Parathyroid adenoma (tissue), 2 donors: ENCODE results near the gene GABPB2.
A peak's percentile ranks its signal among the peaks of the same experiment; 100 is the strongest.

ENCODE experiments used
- H2AFZ ChIP-seq: fragments of 300-600 bp; sonication (generic); one replicate; pipeline ENCODE4 v1.7.0; 2017; ENCODE audit warnings: antibody characterized with exemption, mild to moderate bottlenecking
- H3K27ac ChIP-seq: fragments of 300-600 bp; sonication (generic); one replicate; pipeline ENCODE4 v1.7.0; 2017
- H3K27me3 ChIP-seq: fragments of 300-600 bp; sonication (generic); one replicate; pipeline ENCODE4 v1.7.0; 2017; ENCODE audit warnings: low read length; ENCODE audit not compliant: control insufficient read depth, insufficient read depth
- H3K36me3 ChIP-seq: fragments of 300-600 bp; sonication (generic); one replicate; pipeline ENCODE4 v1.7.0; 2017; ENCODE audit warnings: low read length; ENCODE audit not compliant: control insufficient read depth, insufficient read depth
- H3K4me1 ChIP-seq: fragments of 300-600 bp; sonication (generic); one replicate; pipeline ENCODE4 v1.7.0; 2017; ENCODE audit warnings: control low read depth
- H3K4me2 ChIP-seq: fragments of 300-600 bp; sonication (generic); one replicate; pipeline ENCODE4 v1.7.0; 2017; ENCODE audit warnings: low read length
- H3K4me3 ChIP-seq: fragments of 300-600 bp; sonication (generic); one replicate; pipeline ENCODE4 v1.7.0; 2017; ENCODE audit warnings: low read depth, low read length
- H3K79me2 ChIP-seq: fragments of 300-600 bp; sonication (generic); one replicate; pipeline ENCODE4 v1.7.0; 2017; ENCODE audit warnings: control low read depth
- H3K9ac ChIP-seq: fragments of 300-600 bp; sonication (generic); one replicate; pipeline ENCODE4 v1.7.0; 2017; ENCODE audit warnings: mild to moderate bottlenecking
- H3K9me3 ChIP-seq: fragments of 300-600 bp; sonication (generic); one replicate; pipeline ENCODE4 v1.7.0; 2017; ENCODE audit warnings: low read length; ENCODE audit not compliant: control insufficient read depth
- TF ChIP-seq, protein P1 (sequence below): fragments of 300-600 bp; sonication (generic); IDR thresholded peaks from one replicate; pipeline ENCODE4 v1.7.0; 2017; ENCODE audit warnings: antibody characterized with exemption, mild to moderate bottlenecking
- donor health status: primary hyperparathyroidism.

Gene GABPB2

DNA sequence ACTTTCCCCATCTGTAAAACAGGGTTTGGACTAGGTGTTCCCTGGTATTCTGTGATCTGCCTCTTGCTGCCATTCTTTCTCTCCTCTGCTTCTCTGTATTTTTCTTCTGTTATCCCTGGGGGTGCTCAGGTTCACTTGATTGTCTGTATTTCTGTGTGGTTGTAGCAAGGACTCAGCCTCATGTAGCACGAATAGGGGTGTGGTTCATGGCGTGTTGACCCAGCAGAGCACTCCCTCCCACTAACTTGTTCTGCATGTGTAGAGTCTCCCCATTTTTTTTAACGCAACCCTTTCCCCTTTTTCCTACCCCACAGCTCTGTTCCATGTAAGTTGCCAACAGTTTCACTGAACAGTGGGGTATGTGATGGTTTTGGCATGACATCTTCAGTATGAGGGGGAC is 35.4 kb upstream of the GABPB2 start:
- H3K9ac ChIP-seq, result no peak overlapping the region
- H3K79me2 ChIP-seq, result no peaks in the 10 kb centered on the region
- no peak overlapping the region for H3K4me2 ChIP-seq
- H3K4me3 ChIP-seq, result no peak overlapping the region
- H3K4me1 ChIP-seq, result no peaks in the 10 kb centered on the region
- H3K27ac ChIP-seq, result no peak overlapping the region
- no peaks in the 10 kb centered on the region for H3K27me3 ChIP-seq
- no peaks in the 10 kb centered on the region for H3K36me3 ChIP-seq
- TF ChIP-seq, protein P1, sequence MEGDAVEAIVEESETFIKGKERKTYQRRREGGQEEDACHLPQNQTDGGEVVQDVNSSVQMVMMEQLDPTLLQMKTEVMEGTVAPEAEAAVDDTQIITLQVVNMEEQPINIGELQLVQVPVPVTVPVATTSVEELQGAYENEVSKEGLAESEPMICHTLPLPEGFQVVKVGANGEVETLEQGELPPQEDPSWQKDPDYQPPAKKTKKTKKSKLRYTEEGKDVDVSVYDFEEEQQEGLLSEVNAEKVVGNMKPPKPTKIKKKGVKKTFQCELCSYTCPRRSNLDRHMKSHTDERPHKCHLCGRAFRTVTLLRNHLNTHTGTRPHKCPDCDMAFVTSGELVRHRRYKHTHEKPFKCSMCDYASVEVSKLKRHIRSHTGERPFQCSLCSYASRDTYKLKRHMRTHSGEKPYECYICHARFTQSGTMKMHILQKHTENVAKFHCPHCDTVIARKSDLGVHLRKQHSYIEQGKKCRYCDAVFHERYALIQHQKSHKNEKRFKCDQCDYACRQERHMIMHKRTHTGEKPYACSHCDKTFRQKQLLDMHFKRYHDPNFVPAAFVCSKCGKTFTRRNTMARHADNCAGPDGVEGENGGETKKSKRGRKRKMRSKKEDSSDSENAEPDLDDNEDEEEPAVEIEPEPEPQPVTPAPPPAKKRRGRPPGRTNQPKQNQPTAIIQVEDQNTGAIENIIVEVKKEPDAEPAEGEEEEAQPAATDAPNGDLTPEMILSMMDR, result no peak
- H2AFZ ChIP-seq, result no peak overlapping the region
- H3K9me3 ChIP-seq, result no peaks in the 10 kb centered on the region

DNA sequence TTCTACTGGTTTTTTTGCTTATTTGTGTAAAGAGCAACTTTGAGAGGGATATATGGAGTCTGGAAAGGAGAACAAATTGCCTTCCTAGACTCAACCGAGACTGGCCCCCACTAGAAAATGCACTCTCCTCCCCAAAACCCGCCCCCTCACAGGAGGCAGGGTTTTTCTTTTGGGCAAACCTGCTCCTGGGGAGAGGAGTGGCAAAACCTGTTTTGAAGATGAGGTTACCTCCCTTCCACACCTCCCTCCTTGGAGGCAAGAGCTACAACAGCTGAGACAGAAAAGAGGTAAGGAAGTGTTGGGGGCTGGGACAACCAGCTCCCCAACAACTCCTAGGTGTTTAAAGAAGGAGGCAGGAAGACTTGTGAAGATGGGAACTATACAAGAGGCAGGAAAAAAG is 34.2 kb upstream of the GABPB2 start, which contains the start of gene BNIPL:
Gene BNIPL, plus strand, starts transcription at position 231 of the 400 bp plus-strand sequence. Its CDS starts 140 bp downstream, at position 371.
- H3K27me3 ChIP-seq, result no peaks in the 10 kb centered on the region
- no peak within 1 kb of the TSS for H2AFZ ChIP-seq
- H3K79me2 ChIP-seq, result no peaks in the 10 kb centered on the region
- no peaks in the 10 kb centered on the region for H3K9me3 ChIP-seq
- TF ChIP-seq, protein P1, result no peak
- H3K9ac ChIP-seq, result no peak within 1 kb of the TSS
- peak within 1 kb of the TSS; percentile 45 for H3K4me3 ChIP-seq
- H3K4me2 ChIP-seq, result peak within 1 kb of the TSS; percentile 66
- H3K36me3 ChIP-seq, result no peaks in the 10 kb centered on the region
- no peaks in the 10 kb centered on the region for H3K4me1 ChIP-seq
- H3K27ac ChIP-seq, result no peak within 1 kb of the TSS

DNA sequence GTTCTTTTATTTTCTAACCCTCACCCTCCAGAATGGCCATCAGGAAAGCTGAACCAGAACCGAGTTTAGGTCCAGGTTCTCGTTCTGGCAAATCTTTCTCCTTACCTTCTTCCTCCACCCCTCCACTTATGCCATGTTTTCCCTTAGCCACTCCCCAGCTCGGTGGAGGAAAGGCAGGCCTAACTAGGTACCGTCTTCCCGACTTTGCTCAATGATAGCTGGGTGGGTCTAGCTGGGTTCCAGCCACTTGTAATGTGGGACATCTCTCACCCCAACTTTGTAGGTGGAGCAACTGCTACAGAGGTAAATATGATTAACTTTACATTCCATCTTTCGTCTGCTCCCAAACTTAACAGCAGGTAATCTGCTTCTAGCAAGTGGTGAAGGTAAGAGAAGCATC is 33.5 kb upstream of the GABPB2 start:
- TF ChIP-seq, protein P1, result no peak
- Histone ChIP-seq H3K9me3 (no peaks in the 10 kb centered on the region), H3K27ac (no peak overlapping the region)

DNA sequence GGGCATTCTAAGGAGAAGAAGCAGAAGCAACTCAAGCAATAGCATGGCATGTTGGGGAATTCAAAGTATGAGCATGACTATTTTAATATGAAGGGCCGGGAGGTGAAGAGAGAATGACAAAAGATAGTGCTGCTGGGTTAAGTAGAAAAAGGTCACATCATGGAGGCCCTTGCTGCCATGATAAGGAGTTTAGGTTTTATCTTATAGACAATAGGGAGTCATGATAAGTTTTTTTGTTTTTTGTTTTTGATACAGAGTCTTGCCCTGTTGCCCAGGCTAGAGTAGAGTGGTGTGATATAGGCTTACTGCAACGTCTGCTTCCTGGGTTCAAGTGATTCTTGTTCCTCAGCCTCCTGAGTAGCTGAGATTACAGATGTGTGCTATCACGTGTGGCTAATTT is 31.0 kb upstream of the GABPB2 start:
- no peaks in the 10 kb centered on the region for H3K27me3 ChIP-seq
- no peak overlapping the region for H3K9ac ChIP-seq
- H3K27ac ChIP-seq, result no peak overlapping the region
- no peak overlapping the region for H2AFZ ChIP-seq
- H3K4me1 ChIP-seq, result no peaks in the 10 kb centered on the region
- no peaks in the 10 kb centered on the region for H3K9me3 ChIP-seq
- no peak overlapping the region for H3K4me3 ChIP-seq
- no peak overlapping the region for H3K4me2 ChIP-seq
- no peaks in the 10 kb centered on the region for H3K79me2 ChIP-seq
- TF ChIP-seq, protein P1, result no peak
- no peaks in the 10 kb centered on the region for H3K36me3 ChIP-seq

More for the DNA sequence above, 33.5 kb upstream of the GABPB2 start:
- Histone ChIP-seq H3K4me1 (no peaks in the 10 kb centered on the region), H3K79me2 (no peaks in the 10 kb centered on the region), H3K9ac (no peak overlapping the region), H2AFZ (no peak overlapping the region), H3K36me3 (no peaks in the 10 kb centered on the region), H3K4me2 (peak overlapping the region; percentile 66), H3K27me3 (no peaks in the 10 kb centered on the region), H3K4me3 (peak overlapping the region; percentile 45)

DNA sequence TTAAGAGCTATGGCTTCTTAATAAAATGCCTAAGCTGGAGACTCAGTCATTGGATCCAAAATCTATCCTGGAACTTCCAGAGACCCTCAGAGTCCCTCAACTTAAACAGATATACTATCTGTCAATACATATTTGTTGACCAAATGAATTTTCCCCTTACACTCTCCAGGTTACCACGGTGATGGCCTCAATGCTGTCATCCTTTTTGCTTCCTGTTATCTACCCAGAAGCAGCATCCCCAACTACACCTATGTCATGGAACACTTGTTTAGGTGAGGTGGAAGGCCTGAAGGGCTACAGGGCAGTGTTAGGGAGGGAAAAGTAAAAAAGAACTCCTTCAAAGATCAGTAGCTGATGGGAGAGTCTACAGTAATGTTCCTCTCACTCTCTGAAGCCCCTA is 27.4 kb upstream of the GABPB2 start:
- H3K27ac ChIP-seq, result no peak overlapping the region
- H3K4me2 ChIP-seq, result no peak overlapping the region
- no peak overlapping the region for H3K9ac ChIP-seq
- no peaks in the 10 kb centered on the region for H3K27me3 ChIP-seq
- H3K4me1 ChIP-seq, result no peaks in the 10 kb centered on the region
- no peak overlapping the region for H2AFZ ChIP-seq
- no peaks in the 10 kb centered on the region for H3K79me2 ChIP-seq
- no peaks in the 10 kb centered on the region for H3K36me3 ChIP-seq
- H3K4me3 ChIP-seq, result no peak overlapping the region
- no peaks in the 10 kb centered on the region for H3K9me3 ChIP-seq
- TF ChIP-seq, protein P1, result no peak
